HG03558 (cell line): Measurements from ENCODE around the gene TIMM44.

ENCODE experiments used
- ATAC-seq: cut with Tn5 transposase; IDR thresholded peaks from one replicate; pipeline ENCODE4 v1.9.1; 2021; ENCODE audit warnings: moderate number of reproducible peaks; ENCODE audit not compliant: unreplicated experiment; ENCODE audit errors: extremely low read depth

TIMM44 gene

DNA sequence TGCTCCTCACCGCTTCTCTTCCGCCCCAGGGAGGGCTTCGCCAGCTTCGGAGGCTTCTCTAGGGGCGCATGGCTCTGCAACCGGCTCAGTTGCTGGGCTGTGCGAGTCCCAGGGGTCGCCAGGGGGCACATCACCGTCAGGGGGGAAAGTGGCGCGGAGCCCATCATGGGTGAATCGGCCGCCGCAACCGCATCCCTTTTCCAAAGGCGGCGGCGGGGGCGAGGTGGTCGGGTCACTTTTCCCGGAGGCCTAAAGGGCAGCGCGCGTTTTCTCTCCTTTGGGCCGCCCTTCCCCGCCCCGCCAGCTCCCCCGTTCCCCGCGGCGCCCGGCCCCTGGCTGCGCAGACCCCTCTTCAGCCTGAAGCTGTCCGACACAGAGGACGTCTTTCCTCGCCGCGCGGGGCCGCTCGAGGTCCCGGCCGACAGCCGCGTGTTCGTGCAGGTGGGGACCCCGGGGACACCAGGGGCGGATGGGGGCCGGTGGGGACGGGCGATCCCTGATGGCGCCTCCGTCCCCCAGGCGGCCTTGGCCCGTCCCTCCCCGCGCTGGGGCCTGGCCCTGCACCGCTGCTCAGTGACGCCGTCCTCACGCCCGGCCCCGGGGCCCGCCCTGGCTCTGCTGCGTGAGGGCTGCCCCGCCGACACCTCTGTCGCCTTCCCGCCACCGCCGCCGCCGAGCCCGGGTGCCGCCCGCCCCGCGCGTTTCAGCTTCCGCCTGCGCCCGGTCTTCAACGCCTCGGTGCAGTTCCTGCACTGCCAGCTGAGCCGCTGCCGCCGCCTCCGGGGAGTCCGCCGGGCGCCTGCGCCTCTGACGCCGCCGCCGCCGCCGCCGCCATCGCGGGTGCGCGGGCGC lies 27.1 kb downstream of the TIMM44 start:
- no peak for ATAC-seq

- ATAC-seq = no peak
Observed at GRCh38 chr19:7915250-7916102, 28.0 kb downstream of the TIMM44 start.

DNA sequence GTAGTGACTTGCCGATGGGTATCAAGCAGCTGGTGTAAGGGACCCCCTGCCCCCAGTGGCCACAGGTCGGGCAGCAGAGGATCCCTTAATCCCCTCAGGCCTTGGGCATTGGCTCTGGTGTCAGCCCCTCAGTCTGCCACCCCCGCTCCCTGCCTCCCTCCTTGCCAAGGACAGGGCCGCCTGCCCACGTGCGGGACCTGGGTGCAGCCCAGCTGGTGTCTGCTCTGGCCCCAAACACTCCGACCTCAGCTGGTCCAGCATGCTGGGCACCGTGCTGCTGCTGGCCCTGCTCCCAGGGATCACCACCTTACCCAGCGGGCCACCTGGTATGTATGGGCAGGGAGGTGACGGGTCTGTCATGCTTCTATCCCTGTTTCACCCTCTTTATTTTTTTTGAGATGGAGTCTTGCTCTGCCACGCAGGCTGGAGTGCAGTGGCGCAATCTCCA lies 28.8 kb downstream of the TIMM44 start, which contains the start of gene TGFBR3L:
TSS of gene TGFBR3L (plus strand) at position 233 of the 448 bp plus-strand sequence.
- ATAC-seq = no peak

DNA sequence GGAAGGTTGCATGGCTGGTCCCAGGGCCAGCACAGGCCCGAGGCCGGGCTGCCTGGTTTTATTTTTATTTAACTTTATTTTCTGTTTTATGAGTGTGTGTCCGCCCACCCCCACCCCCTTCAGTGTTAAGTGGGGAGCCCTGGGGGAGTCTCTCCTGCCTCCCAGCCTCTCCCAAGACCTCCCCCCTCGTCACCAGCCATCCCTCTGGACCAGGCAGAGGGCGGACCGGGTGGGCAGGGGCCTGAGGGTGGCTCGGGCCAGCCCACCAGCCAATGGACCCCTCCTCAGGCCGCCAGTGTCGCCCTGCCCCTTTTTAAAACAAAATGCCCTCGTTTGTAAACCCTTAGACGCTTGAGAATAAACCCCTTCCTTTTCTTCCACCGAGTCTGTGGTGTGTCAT lies 29.4 kb downstream of the TIMM44 start:
- ATAC-seq = no peak

- no peak for ATAC-seq
Observed at GRCh38 chr19:7913652-7914051, 29.8 kb downstream of the TIMM44 start.

DNA sequence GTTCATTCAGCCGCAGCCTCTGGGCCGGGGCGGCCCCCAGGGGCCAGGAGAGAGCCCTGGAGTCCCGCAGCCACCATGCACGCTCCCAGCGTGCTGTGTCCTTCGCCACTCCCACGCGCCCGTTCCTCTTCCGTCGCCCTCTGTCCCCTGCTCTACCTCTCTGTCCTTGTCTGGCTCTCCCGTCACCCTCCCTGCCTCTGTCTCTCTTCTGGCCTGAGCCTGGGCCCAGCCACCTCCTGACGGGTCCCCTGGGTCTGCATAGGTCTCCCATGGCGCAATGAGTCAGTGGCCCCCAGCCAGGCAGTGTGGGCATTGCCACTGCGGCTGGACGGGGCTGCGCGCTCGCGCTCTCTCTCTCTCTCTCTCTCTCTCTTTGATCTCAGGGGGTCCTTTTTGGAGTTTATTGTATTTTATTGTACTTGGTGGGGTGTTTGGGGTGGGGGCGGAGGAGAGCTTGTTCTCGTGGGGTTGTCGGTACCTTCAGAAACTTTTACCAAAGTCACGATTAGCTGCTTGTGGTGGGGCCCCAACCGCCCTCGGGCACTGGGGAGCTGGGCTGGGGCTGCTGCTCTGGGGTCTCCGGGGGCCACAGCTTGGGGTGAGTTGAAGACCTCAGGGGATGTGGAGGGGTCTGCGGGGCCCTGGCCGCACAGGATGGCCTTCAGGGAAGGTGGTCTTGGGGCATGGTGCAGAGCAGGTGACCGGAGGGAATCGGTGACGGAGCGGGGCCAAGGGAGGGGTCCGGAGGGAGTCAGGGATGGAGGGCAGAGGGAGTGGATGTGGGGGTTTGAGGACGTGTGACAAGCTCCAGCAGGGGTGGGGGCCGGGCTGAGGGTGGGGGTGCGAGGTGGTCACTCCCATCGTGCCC lies 30.5 kb downstream of the TIMM44 start:
- no peak for ATAC-seq

- ATAC-seq = no peak
Observed at GRCh38 chr19:7912144-7912696, 31.2 kb downstream of the TIMM44 start.

GRCh38 chr19:7911508-7912143 lies 31.8 kb downstream of the TIMM44 start:
- no peak for ATAC-seq

GRCh38 chr19:7910321-7911161 lies 32.9 kb downstream of the TIMM44 start:
- ATAC-seq = no peak

- ATAC-seq = no peak
Observed at GRCh38 chr19:7909471-7910067, 33.9 kb downstream of the TIMM44 start.

DNA sequence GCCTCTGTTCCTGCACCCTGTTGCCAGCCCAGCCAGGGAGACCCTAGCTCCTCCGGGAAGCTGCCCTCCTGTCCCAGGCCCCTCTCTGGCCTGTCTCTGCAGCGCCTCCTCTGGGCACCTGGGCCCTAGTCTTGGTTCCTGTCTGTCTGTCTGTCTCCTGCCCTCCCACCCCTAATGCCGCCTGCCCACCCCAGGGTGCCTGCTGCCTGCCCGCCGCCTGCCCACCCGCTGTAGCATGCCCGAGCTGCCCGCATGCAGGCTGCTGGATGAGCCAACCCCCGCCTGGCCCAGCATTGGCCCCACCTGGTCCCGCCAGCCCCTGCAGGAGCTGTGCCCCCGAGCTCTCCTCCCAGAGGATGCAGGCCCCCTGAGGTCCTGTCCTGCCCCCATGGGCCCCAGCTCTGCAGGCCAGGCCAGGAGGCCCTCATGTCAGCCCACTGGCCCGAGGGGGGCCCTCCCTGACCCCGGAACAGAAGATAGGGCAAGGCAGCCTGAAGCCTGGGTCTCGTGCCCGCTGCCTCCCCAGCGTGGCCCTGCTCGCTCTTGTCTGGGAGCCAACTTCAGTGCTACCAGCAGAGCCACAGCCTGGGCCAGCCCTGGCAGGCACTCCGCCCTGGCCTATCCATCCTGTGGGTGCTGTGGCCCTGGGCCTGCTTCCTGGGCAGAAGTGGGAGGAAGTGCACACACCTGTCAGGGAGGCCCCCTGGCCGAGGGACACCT lies 34.6 kb downstream of the TIMM44 start:
- ATAC-seq = no peak

DNA sequence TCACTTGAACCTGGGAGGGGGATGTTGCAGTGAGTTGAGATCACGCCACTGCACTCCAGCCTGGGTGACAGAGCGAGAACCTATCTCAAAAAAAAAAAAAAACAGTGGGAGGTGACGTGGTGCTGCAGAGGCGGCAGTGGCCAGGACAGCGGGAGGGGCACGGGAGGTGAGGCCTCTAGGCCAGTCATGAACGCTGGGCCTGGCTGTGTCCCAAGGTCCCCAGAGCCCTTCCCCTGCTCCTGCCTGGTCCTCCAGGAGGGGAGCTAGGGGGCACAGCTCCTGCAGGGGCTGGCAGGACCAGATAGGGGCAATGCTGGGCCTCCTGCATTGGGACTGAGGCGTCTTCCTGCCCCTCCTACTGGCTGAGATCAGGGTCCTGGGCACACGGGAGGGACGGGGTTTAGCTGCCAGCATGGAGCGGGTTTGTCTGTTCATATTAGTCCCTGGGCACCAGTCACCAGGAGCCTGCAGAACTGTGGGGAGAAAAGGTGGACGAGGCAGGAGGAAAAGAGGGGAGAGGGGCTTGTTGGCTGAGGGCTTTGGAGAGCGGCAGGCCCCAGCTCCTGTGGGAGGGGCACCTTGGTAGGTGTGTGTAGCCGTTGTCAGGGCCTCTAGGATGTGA lies 35.3 kb downstream of the TIMM44 start:
- ATAC-seq = no peak

- ATAC-seq = no peak
Observed at GRCh38 chr19:7907544-7907943, 35.9 kb downstream of the TIMM44 start.

GRCh38 chr19:7907122-7907521 lies 36.3 kb downstream of the TIMM44 start:
- no peak for ATAC-seq

DNA sequence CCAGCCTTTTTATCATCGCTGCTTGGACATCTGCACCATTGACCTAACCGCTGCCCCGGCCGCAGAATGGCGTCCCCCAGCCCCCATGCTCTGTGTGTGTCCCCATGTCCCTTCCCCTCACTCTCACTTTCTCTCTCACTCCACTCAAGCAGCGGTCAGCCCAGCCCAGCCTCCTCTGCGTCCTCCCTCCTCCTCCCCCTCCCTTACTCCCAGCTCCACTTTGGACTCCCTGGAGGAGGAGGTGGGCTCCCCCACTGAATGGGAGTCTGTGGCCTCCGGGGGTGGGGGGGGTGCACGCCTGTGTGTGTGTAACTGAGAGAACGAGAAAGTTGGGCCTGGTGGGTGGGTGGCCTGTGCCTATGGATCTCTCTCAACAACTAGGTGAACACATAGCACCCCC lies 37.6 kb downstream of the TIMM44 start:
- no peak for ATAC-seq

DNA sequence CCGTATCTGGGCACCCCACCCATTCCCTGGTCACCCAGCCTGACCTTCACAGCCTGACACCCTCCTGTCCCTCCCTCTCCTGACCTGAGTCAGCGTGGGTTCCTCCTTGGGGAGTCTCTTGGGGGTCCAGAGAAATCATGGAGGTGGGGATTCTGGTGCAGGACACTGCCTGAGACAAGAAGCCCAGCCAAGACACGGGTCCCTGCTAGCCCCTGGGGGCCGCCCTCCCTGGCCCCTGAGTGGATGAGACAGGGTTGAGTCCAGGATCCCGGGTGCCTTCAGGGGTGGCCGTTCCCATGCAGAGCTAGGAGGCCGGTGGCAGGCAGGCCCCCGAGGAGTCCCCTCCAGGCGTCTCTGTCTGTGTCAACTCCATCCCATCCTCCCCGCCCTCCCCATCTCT lies 38.2 kb downstream of the TIMM44 start:
- no peak for ATAC-seq
